Activated CD8-positive, alpha-beta memory T cell treated with anti-CD3 and anti-CD28 coated beads, Interleukin-2, amount 10 ng/mL, durations not matched to agents 7 days and 5 days (primary cell): Measurements from ENCODE around the gene RPF1. TPM values are rescaled to one million over a fixed set of nuclear protein-coding genes. Genes with fewer than 3 reads are reported as not detected.
A peak's percentile ranks its signal among the peaks of the same experiment; 100 is the strongest.

Experiments used
- ATAC-seq: fragments of 150-1000 bp; cut with Tn5 transposase; one replicate; pipeline ENCODE4 v1.10.0; 2021; ENCODE audit warnings: moderate library complexity
- CTCF ChIA-PET: fragments of 350-600 bp; sonication (Branson Sonifier 250); formaldehyde crosslinking; loops from one replicate; lab custom pipeline; 2021; ENCODE audit warnings: antibody characterized with exemption; lab: Charles Lee
- DNase-seq: peaks from one replicate; pipeline ENCODE4 v3.0.0-alpha.2; 2020
- H3K27ac Mint-ChIP-seq: one replicate; pipeline ENCODE4 v1.8.0; 2021; ENCODE audit warnings: mild to moderate bottlenecking, mixed read lengths
- H3K27me3 Mint-ChIP-seq: one replicate; pipeline ENCODE4 v1.8.0; 2021; ENCODE audit warnings: mixed read lengths
- H3K36me3 Mint-ChIP-seq: one replicate; pipeline ENCODE4 v1.8.0; 2021; ENCODE audit warnings: mild to moderate bottlenecking, mixed read lengths
- H3K4me1 Mint-ChIP-seq: one replicate; pipeline ENCODE4 v1.8.0; 2021; ENCODE audit warnings: mixed read lengths
- H3K4me3 Mint-ChIP-seq: one replicate; pipeline ENCODE4 v1.8.0; 2021; ENCODE audit warnings: mild to moderate bottlenecking, moderate library complexity, mixed read lengths
- H3K9me3 Mint-ChIP-seq: one replicate; pipeline ENCODE4 v1.8.0; 2022; ENCODE audit warnings: low read depth, mixed read lengths
- total RNA-seq, 2 experiments: library from RNA; stranded (reverse); gene quantifications; one replicate each; pipeline ENCODE4 v1.2.3, GENCODE V29; 2021

Gene RPF1
- total RNA-seq, 2 experiments from 2014 or later = 29.7 to 43.2 TPM

DNA sequence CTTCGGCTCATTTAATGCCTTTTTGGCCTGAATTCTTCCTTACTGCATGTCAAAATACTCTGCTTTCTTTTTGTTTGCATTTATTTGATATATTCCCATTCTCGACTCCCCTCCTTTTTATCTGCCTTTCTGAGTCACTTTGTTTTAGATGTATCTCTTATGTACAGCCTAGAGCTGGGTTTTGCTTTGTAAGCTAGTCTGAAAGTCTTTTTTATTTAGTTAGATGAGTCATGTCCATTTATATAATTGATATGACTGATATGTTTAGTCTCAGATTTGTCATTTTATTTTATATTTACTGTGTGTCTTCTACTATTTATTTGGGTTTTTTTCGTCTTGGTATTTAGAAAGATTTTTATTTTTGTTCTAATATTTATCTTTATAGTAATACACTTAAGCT is 60.9 kb downstream of the RPF1 start:
- peaks cover 31% of the 10 kb centered on the region for H3K36me3 Mint-ChIP-seq
- CTCF ChIA-PET = interaction anchor here (0.8 to 1.5 kb wide), 3 partner anchors 22 to 399 kb away, joined by 3 to 4 read pairs (median 3); partner anchors contain the start of genes GNG5 and SPATA1

DNA sequence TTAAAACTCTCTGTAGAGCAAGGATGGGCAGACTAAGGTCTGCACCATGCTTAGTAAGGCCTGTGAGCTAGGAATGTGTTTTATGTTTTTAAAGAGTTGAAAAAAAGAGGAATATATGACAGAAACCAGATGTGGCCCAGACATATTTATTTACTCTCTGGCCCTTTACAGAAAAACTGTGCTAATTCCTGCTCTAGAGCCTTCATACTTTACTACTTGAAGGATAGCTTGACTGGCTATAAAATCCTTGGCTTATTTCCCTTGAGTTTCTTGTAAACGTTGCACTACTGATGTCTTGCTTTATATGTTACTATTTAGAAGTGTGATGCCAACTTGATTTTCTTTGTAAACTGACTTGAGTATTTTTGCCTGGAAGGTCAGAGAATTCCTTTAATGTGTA is 61.7 kb downstream of the RPF1 start:
- ATAC-seq (no peak), DNase-seq (no peak)
- CTCF ChIA-PET = interaction anchor here (0.9 to 1.5 kb wide), 2 partner anchors 23 to 399 kb away, joined by 3 to 4 read pairs; no protein-coding TSS in a partner anchor
- H3K4me3 Mint-ChIP-seq = no peak overlapping the region
- no peak overlapping the region for H3K27ac Mint-ChIP-seq
- no peaks in the 10 kb centered on the region for H3K27me3 Mint-ChIP-seq
- H3K36me3 Mint-ChIP-seq = peaks cover 31% of the 10 kb centered on the region
- no peaks in the 10 kb centered on the region for H3K9me3 Mint-ChIP-seq
- peaks cover 22% of the 10 kb centered on the region for H3K4me1 Mint-ChIP-seq

More for the DNA sequence above, 60.9 kb downstream of the RPF1 start:
- no peak overlapping the region for H3K4me3 Mint-ChIP-seq
- H3K27me3 Mint-ChIP-seq = no peaks in the 10 kb centered on the region
- H3K27ac Mint-ChIP-seq = peak overlapping the region; percentile 23
- DNase-seq = no peak
- ATAC-seq = no peak
- peaks cover 24% of the 10 kb centered on the region for H3K4me1 Mint-ChIP-seq
- no peaks in the 10 kb centered on the region for H3K9me3 Mint-ChIP-seq

DNA sequence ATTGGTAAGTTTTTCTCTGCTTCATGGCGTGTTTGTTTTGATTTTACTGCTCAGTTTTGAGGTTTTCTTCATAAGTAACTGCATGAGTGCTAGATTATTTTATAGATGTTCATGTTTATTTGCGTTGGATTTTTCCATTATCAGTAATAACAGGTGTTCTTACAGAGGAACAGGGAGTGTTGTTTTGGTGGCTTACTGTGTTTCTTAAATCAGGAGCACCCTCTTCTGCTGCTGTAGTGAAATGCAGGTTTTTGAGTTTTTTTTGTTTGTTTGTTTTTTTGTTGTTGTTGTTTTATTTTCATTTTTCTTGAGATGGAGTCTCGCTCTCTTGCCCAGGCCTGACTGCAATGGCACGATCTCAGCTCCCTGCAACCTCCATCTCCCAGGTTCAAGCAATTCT is 62.6 kb downstream of the RPF1 start:
- Mint-ChIP-seq H3K27me3 (no peaks in the 10 kb centered on the region), H3K4me3 (no peak overlapping the region), H3K4me1 (peaks cover 22% of the 10 kb centered on the region), H3K36me3 (peaks cover 31% of the 10 kb centered on the region), H3K9me3 (no peaks in the 10 kb centered on the region), H3K27ac (no peak overlapping the region)
- DNase-seq (no peak), ATAC-seq (no peak)
- CTCF ChIA-PET = interaction anchor here (1.0 to 2.4 kb wide), 3 partner anchors 99 to 400 kb away, joined by 3 to 7 read pairs (median 3); partner anchors contain the start of gene PRKACB

Other genes with a start within 250 kb of the RPF1 start
- gene SAMD13, start 177.6 kb upstream of the RPF1 start, total RNA-seq = under 1 TPM; 0.73 to 0.82 TPM
- gene DNASE2B, start 80.8 kb upstream of the RPF1 start, total RNA-seq = not detected
- gene SPATA1, start 27.1 kb downstream of the RPF1 start, total RNA-seq = 1 to 10 TPM; 2.1 to 6.1 TPM
- gene GNG5, start 27.3 kb downstream of the RPF1 start, total RNA-seq = 100 to 1,000 TPM; 103 to 114 TPM
- gene CTBS, start 95.2 kb downstream of the RPF1 start, total RNA-seq = 10 to 100 TPM; 13.6 to 18.7 TPM
- gene SSX2IP, start 211.2 kb downstream of the RPF1 start, total RNA-seq = 10 to 100 TPM; 14.1 to 14.5 TPM